ENCODE data around the gene CHST9. TPM values are rescaled to one million over a fixed set of nuclear protein-coding genes. Genes with fewer than 3 reads are reported as not detected.
A peak's percentile ranks its signal among the peaks of the same experiment; 100 is the strongest.

Gene CHST9
- total RNA-seq, 4 donors from 2014 or later, result 0.53 to 4.5 (median 1.8) TPM

DNA sequence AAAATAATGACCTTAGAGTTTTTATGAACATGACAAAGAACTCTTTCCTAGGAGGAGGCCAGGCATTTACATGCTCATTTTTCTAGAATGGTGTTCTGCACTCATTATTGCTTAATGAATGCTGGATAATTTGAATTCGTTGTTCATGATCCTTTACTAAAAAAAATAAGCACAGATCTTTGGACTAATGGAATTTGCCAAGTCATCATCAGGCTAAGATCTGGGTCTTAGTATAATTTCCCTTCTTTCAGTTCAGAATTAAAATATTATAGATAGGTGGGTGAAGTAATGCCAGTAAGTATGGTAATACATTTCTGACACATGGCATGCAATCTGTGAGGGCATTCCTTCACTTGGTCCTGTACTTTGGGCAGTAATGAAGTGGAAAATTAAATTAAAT lies 175.8 kb downstream of the CHST9 start:
- no peak for TF ChIP-seq POLR2A (IDR thresholded peaks at IDR 0.05)
- DNase-seq, result no peak
- intact Hi-C loops (cut with DNase I), result no loop called here
- H3K27ac ChIP-seq, result no peak overlapping the region
- H3K9me3 ChIP-seq, result no peaks in the 10 kb centered on the region
- no peak overlapping the region for H3K4me3 ChIP-seq
- H3K36me3 ChIP-seq, result no peaks in the 10 kb centered on the region
- H3K27me3 ChIP-seq, result no peaks in the 10 kb centered on the region
- WGBS, 2 donors, result 76 to 82% methylated on average over 1 of the region's 1 CpG
- H3K4me1 ChIP-seq, result no peaks in the 10 kb centered on the region

DNA sequence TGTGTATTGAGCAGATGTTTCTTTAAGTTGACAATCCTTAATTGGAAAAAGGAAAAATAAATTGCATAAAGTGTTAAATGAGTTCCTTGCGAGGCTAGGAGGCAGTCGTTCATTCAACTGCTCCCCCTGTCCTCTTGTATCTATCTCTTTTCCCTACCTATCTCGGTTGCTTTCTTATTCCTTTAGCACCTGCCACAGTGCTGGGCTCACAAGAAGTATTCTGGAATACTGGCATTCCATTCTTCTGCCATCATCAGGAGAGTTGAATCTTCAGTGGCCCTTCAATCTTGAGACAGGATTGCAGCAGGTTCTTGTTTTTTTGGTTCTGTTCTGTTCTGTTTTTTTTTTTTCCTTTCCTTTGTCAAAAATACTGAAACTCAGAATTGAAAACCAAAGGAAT lies 176.5 kb downstream of the CHST9 start:
- no peaks in the 10 kb centered on the region for H3K36me3 ChIP-seq
- H3K4me1 ChIP-seq, result no peaks in the 10 kb centered on the region
- WGBS, 2 donors, result 73 to 75% methylated on average over 3 of the region's 3 CpGs
- TF ChIP-seq POLR2A (IDR thresholded peaks at IDR 0.05), result no peak
- TF ChIP-seq, protein P1, sequence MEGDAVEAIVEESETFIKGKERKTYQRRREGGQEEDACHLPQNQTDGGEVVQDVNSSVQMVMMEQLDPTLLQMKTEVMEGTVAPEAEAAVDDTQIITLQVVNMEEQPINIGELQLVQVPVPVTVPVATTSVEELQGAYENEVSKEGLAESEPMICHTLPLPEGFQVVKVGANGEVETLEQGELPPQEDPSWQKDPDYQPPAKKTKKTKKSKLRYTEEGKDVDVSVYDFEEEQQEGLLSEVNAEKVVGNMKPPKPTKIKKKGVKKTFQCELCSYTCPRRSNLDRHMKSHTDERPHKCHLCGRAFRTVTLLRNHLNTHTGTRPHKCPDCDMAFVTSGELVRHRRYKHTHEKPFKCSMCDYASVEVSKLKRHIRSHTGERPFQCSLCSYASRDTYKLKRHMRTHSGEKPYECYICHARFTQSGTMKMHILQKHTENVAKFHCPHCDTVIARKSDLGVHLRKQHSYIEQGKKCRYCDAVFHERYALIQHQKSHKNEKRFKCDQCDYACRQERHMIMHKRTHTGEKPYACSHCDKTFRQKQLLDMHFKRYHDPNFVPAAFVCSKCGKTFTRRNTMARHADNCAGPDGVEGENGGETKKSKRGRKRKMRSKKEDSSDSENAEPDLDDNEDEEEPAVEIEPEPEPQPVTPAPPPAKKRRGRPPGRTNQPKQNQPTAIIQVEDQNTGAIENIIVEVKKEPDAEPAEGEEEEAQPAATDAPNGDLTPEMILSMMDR (IDR thresholded peaks at IDR 0.05), result no peak
- H3K4me3 ChIP-seq, result no peak overlapping the region
- H3K27ac ChIP-seq, result no peak overlapping the region
- intact Hi-C loops (cut with DNase I), result no loop called here
- H3K9me3 ChIP-seq, result no peaks in the 10 kb centered on the region
- no peaks in the 10 kb centered on the region for H3K27me3 ChIP-seq
- DNase-seq, result no peak

DNA sequence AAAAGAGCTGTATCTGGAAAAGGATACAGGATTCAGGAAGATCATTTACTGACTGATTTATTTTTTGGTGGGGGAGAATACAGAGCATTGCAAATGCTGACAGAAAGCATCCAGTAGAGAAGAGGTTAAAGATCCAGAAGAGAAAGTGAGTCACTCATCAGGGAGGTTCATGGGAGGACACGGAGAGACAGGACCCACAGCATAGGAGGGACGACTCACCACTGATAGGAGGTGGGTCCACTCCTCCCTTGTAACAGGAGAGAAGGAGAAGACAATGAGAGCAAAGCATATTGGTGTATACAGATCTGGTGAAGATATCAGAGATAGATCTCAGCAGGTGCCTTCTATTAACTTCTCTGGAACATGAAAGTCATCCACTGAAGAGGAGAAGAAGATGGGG lies 177.2 kb downstream of the CHST9 start:
- Histone ChIP-seq H3K36me3 (no peaks in the 10 kb centered on the region), H3K9me3 (no peaks in the 10 kb centered on the region), H3K4me1 (no peaks in the 10 kb centered on the region), H3K4me3 (no peak overlapping the region), H3K27ac (no peak overlapping the region), H3K27me3 (no peaks in the 10 kb centered on the region)
- WGBS, 2 donors, result 3 to 8% methylated on average over 2 of the region's 2 CpGs
- intact Hi-C loops (cut with DNase I), result no loop called here
- no peak for DNase-seq
- TF ChIP-seq POLR2A (IDR thresholded peaks at IDR 0.05), result no peak
- TF ChIP-seq, protein P1 (IDR thresholded peaks at IDR 0.05), result no peak

DNA sequence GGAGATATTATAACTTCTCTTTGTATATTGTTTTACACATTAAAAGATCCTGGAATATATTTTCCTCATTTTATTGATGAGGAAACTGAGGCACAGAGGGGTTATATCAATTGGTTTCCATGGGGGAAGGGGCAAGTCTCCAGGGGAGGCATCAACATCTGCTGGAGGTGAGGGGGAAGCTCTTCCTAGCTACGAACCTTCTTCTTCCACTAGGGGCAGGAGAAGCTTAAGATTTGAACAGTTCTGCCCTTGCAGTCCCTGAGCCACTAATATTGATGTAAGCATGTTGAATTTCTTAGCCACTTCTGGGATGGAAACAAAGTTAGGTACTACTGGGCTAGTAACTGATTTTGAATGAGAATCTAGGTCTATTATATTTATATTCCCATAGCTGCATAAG lies 179.5 kb downstream of the CHST9 start:
- TF ChIP-seq POLR2A (IDR thresholded peaks at IDR 0.05), result no peak
- TF ChIP-seq, protein P1 (IDR thresholded peaks at IDR 0.05), result peak in 3 of 6 experiments; percentile 5 to 27 (median 17)
- Histone ChIP-seq H3K27me3 (no peaks in the 10 kb centered on the region), H3K4me1 (no peaks in the 10 kb centered on the region), H3K4me3 (no peak overlapping the region), H3K9me3 (no peaks in the 10 kb centered on the region), H3K27ac (no peak overlapping the region), H3K36me3 (no peaks in the 10 kb centered on the region)
- DNase-seq, result no peak
- WGBS, 2 donors, result 24 to 41% methylated on average over 1 of the region's 1 CpG
- intact Hi-C loops (cut with DNase I), result no loop called here

DNA sequence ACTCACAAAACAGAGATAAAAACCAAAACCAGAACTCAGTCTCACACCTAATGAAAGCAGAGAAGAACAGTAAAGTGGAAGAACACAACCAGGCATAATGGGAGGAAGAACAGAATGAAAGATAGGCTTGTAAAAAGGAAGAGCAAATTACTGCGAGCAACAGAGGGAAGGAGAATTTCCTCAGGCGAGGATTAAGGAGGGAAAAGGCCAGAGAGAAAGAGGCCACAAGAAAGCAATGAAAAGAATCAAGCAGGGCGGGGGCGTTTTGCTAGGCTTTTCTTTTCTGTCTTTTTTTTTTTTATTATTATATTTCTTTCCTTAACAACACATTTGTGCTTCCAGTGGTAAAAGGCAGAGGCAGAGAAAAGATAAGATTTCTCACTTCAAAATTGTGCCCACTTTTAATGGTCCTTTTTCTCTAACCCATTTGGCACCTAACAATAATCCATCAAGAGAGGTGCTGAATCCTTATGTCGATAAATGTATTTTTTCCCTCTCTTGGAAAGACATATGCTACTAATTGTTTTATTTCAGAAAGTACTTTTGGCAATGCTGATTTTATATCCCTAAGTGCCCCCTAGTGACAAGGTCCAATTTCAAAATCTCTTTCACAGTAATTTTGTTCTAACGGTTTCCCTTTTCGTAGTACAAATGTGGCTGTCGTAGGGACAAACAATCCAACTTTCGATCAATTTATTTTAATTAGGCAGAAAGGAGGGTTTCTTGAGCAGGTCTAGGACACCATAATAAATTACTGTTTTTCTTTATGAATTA lies 180.9 kb downstream of the CHST9 start:
- WGBS, 2 donors, result 49 to 51% methylated on average over 9 of the region's 9 CpGs
- no peaks in the 10 kb centered on the region for H3K27me3 ChIP-seq
- no peaks in the 10 kb centered on the region for H3K4me1 ChIP-seq
- no peaks in the 10 kb centered on the region for H3K36me3 ChIP-seq
- TF ChIP-seq, protein P1 (IDR thresholded peaks at IDR 0.05), result peak in 2 of 6 experiments; percentile 26 to 41
- TF ChIP-seq POLR2A (IDR thresholded peaks at IDR 0.05), result no peak
- intact Hi-C loops (cut with DNase I), result no loop called here
- no peak overlapping the region for H3K4me3 ChIP-seq
- H3K9me3 ChIP-seq, result no peaks in the 10 kb centered on the region
- no peak overlapping the region for H3K27ac ChIP-seq
- DNase-seq, result no peak
